GM23338 (cell line): ENCODE measurements around the gene TMEM131L. TPM values are rescaled to one million over a fixed set of nuclear protein-coding genes. Genes with fewer than 3 reads are reported as not detected.

Experiments
- ATAC-seq: fragments of 200-7000 bp; cut with Tn5 transposase; 3 replicates; pipeline ENCODE4 v1.9.1; 2020
- DNase-seq: peaks from one replicate; pipeline ENCODE4 v3.0.0-alpha.2; 2015; ENCODE audit warnings: low spot score
- H2AFZ ChIP-seq: fragments of 200-600 bp; sonication (generic); 2 replicates; pipeline ENCODE4 v1.8.0; 2016; ENCODE audit warnings: antibody characterized with exemption, mild to moderate bottlenecking, moderate library complexity
- H3F3A ChIP-seq: fragments of 200-600 bp; sonication (generic); replicated peaks from 2 replicates; pipeline ENCODE4 v1.8.0; 2017; ENCODE audit warnings: antibody characterized with exemption, mixed run types, low read depth
- H3K27ac ChIP-seq: fragments of 200-600 bp; sonication (generic); 2 replicates; pipeline ENCODE4 v1.6.1; 2016; ENCODE audit warnings: low read depth
- H3K27me3 ChIP-seq: fragments of 200-600 bp; sonication (generic); 2 replicates; pipeline ENCODE4 v1.8.0; 2016; ENCODE audit warnings: mild to moderate bottlenecking, mixed run types, moderate library complexity; ENCODE audit not compliant: insufficient read depth
- H3K36me3 ChIP-seq: fragments of 200-600 bp; sonication (generic); 2 replicates; pipeline ENCODE4 v1.8.0; 2016; ENCODE audit warnings: mild to moderate bottlenecking; ENCODE audit not compliant: insufficient read depth
- H3K4me1 ChIP-seq: fragments of 200-600 bp; sonication (generic); 2 replicates; pipeline ENCODE4 v1.8.0; 2016; ENCODE audit warnings: mild to moderate bottlenecking, moderate library complexity; ENCODE audit not compliant: insufficient read depth
- H3K4me2 ChIP-seq: fragments of 200-600 bp; sonication (generic); 2 replicates; pipeline ENCODE4 v1.7.1; 2017; ENCODE audit warnings: mixed run types
- H3K4me3 ChIP-seq: fragments of 200-600 bp; sonication (generic); 2 replicates; pipeline ENCODE4 v1.6.1; 2016; ENCODE audit warnings: mixed run types
- H3K79me2 ChIP-seq: fragments of 200-600 bp; sonication (generic); replicated peaks from 2 replicates; pipeline ENCODE4 v1.8.0; 2017; ENCODE audit warnings: mild to moderate bottlenecking; ENCODE audit not compliant: insufficient read depth
- H3K9me2 ChIP-seq: fragments of 200-600 bp; sonication (generic); 2 replicates; pipeline ENCODE4 v1.8.0; 2017; ENCODE audit not compliant: insufficient read depth
- H4K20me1 ChIP-seq: fragments of 200-600 bp; sonication (generic); replicated peaks from 2 replicates; pipeline ENCODE4 v1.8.0; 2017; ENCODE audit warnings: mild to moderate bottlenecking; ENCODE audit not compliant: insufficient read depth
- H3K27ac Mint-ChIP-seq: 2 replicates; pipeline ENCODE4 v1.8.0; 2020; ENCODE audit warnings: inconsistent platforms, mild to moderate bottlenecking, moderate library complexity, mixed read lengths
- H3K27me3 Mint-ChIP-seq: 3 replicates; pipeline ENCODE4 v1.8.0; 2022; ENCODE audit warnings: low read depth, mild to moderate bottlenecking, moderate library complexity, mixed read lengths, inconsistent platforms; ENCODE audit not compliant: insufficient read depth, poor library complexity
- H3K36me3 Mint-ChIP-seq: 3 replicates; pipeline ENCODE4 v1.8.0; 2021; ENCODE audit warnings: low read depth, mild to moderate bottlenecking, inconsistent platforms, moderate library complexity, mixed read lengths
- H3K4me1 Mint-ChIP-seq: 3 replicates; pipeline ENCODE4 v1.8.0; 2020; ENCODE audit warnings: mild to moderate bottlenecking, inconsistent platforms, mixed read lengths
- H3K4me3 Mint-ChIP-seq: 3 replicates; pipeline ENCODE4 v1.8.0; 2021; ENCODE audit warnings: moderate library complexity, mild to moderate bottlenecking, inconsistent platforms, mixed read lengths
- H3K9me3 Mint-ChIP-seq: 3 replicates; pipeline ENCODE4 v1.8.0; 2020; ENCODE audit warnings: moderate library complexity, mild to moderate bottlenecking, inconsistent platforms, mixed read lengths
- ETS1 ChIP-seq: IDR thresholded peaks from 2 replicates; pipeline ENCODE4 v1.6.1; 2016; ENCODE audit warnings: antibody characterized with exemption
- STAT1 ChIP-seq: IDR thresholded peaks from one replicate; pipeline ENCODE4 v1.6.1; 2016; ENCODE audit warnings: antibody characterized with exemption; ENCODE audit not compliant: unreplicated experiment
- ZNF114 ChIP-seq: fragments of 250-450 bp; sonication (Bioruptor Pico); IDR thresholded peaks from 2 replicates; pipeline ENCODE4 v1.5.0; 2020; ENCODE audit warnings: mild to moderate bottlenecking, moderate library complexity
- ZNF462 ChIP-seq: fragments of 250-450 bp; sonication (Bioruptor Pico); IDR thresholded peaks from 2 replicates; pipeline ENCODE4 v1.5.0; 2020; ENCODE audit warnings: mild to moderate bottlenecking, moderate library complexity
- polyA plus RNA-seq: library from polyadenylated mRNA; unstranded; fragments of >200 nt; fragmentation: Nextera tagmentation; extraction: Ambion mirVana; gene quantifications from 2 replicates; pipeline ENCODE4 v1.2.1, GENCODE V29; 2016
- total RNA-seq: library from RNA; depleted of rRNA; stranded (reverse); fragments of >200 nt; shearing (Covaris generic); gene quantifications from 2 replicates; pipeline ENCODE4 v1.2.3, GENCODE V29; 2014

Gene TMEM131L
- total and polyA plus RNA-seq, 2 experiments from 2014 or later = 11.1 to 32.2 TPM

- H3K36me3 Mint-ChIP-seq = peaks cover 17% of the 10 kb centered on the region; the same call in 2 of the 3 replicates
Measured at GRCh38 chr4:153507310-153508073, 41.3 kb downstream of the TMEM131L start.

More at GRCh38 chr4:153507310-153508073, 41.3 kb downstream of the TMEM131L start:
- Histone ChIP-seq H3K79me2 (peaks cover 64% of the 10 kb centered on the region), H3K36me3 (no peaks in the 10 kb centered on the region), H2AFZ (no peak overlapping the region), H3K4me3 (no peak overlapping the region), H3K27ac (peak overlapping the region; percentile 86; the same call in 1 of the 2 replicates), H3K9me2 (no peaks in the 10 kb centered on the region), H3K4me1 (peaks cover 14% of the 10 kb centered on the region), H3F3A (no peaks in the 10 kb centered on the region; the same call in 1 of the 2 replicates), H3K4me2 (no peak overlapping the region), H3K27me3 (no peaks in the 10 kb centered on the region), H4K20me1 (no peaks in the 10 kb centered on the region)
- TF ChIP-seq STAT1 (no peak), ZNF462 (CRISPR knock-in tag) (no peak), ETS1 (no peak), ZNF114 (CRISPR knock-in tag) (no peak)
- peaks cover 7% of the 10 kb centered on the region for H3K27me3 Mint-ChIP-seq
- peaks cover 14% of the 10 kb centered on the region for H3K4me1 Mint-ChIP-seq
- no peak overlapping the region for H3K4me3 Mint-ChIP-seq
- no peak for DNase-seq
- H3K9me3 Mint-ChIP-seq = peaks cover 5% of the 10 kb centered on the region; the same call in 1 of the 3 replicates
- H3K27ac Mint-ChIP-seq = peak overlapping the region; percentile 17; the same call in 1 of the 2 replicates
- peak; percentile 66 for ATAC-seq
